IMR-90 (cell line): ENCODE results near the gene PDZD7.

Experiments
- CEBPB ChIP-seq: IDR thresholded peaks from 2 replicates; pipeline ENCODE4 v1.6.1; 2012; ENCODE audit warnings: low read depth, low read length, improper control_type of control experiment
- MXI1 ChIP-seq: IDR thresholded peaks from 2 replicates; pipeline ENCODE4 v1.6.1; 2012; ENCODE audit warnings: low read depth, mild to moderate bottlenecking, low read length, moderate library complexity, borderline replicate concordance
- POLR2A ChIP-seq: IDR thresholded peaks from 2 replicates; pipeline ENCODE4 v1.6.1; 2012; ENCODE audit warnings: mild to moderate bottlenecking, low read depth, low read length
- RCOR1 ChIP-seq: IDR thresholded peaks from 2 replicates; pipeline ENCODE4 v1.6.1; 2012; ENCODE audit warnings: mild to moderate bottlenecking, low read length, improper control_type of control experiment; ENCODE audit not compliant: insufficient replicate concordance
- SMC3 ChIP-seq: fragments of 150-350 bp; IDR thresholded peaks from 2 replicates; pipeline ENCODE4 v1.6.1; 2016; ENCODE audit warnings: low read depth, mild to moderate bottlenecking, antibody characterized with exemption, low read length, moderate library complexity
- TF ChIP-seq, protein P1 (sequence below): conservative IDR thresholded peaks from 2 replicates; pipeline ENCODE4 v1.5.1; 2012; ENCODE audit warnings: mild to moderate bottlenecking, low read depth, low read length, improper control_type of control experiment
- TF ChIP-seq, protein P2 (sequence below): fragments of 150-350 bp; IDR thresholded peaks from 2 replicates; pipeline ENCODE4 v1.6.1; 2017; ENCODE audit warnings: mild to moderate bottlenecking, antibody characterized with exemption, low read length, low read depth

DNA sequence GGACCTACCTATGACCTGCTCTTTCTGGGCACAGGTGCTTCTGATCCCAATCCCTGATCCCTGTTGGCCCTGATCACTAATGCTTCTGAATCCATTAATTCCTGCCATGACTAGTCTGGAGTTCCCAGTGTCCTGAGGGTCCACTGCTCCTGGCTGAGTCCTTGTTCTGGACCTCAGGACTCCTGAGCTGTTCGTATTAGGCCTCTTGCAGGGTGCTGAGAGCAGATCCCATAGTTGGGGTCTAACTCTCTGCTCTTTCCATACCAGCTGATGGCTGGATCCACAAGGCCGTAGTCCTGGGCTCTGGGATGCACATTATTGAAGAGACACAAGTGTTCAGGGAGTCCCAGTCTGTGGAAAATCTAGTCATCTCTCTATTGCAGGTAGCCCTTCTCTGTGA, 50.6 kb downstream of the PDZD7 start:
- TF ChIP-seq MXI1 (no peak), POLR2A (no peak), RCOR1 (no peak), SMC3 (no peak), CEBPB (no peak)
- TF ChIP-seq, protein P1, sequence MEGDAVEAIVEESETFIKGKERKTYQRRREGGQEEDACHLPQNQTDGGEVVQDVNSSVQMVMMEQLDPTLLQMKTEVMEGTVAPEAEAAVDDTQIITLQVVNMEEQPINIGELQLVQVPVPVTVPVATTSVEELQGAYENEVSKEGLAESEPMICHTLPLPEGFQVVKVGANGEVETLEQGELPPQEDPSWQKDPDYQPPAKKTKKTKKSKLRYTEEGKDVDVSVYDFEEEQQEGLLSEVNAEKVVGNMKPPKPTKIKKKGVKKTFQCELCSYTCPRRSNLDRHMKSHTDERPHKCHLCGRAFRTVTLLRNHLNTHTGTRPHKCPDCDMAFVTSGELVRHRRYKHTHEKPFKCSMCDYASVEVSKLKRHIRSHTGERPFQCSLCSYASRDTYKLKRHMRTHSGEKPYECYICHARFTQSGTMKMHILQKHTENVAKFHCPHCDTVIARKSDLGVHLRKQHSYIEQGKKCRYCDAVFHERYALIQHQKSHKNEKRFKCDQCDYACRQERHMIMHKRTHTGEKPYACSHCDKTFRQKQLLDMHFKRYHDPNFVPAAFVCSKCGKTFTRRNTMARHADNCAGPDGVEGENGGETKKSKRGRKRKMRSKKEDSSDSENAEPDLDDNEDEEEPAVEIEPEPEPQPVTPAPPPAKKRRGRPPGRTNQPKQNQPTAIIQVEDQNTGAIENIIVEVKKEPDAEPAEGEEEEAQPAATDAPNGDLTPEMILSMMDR: no peak
- TF ChIP-seq, protein P2, sequence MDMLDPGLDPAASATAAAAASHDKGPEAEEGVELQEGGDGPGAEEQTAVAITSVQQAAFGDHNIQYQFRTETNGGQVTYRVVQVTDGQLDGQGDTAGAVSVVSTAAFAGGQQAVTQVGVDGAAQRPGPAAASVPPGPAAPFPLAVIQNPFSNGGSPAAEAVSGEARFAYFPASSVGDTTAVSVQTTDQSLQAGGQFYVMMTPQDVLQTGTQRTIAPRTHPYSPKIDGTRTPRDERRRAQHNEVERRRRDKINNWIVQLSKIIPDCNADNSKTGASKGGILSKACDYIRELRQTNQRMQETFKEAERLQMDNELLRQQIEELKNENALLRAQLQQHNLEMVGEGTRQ: no peak
